ENCODE measurements around the gene CHERP. TPM values are rescaled to one million over a fixed set of nuclear protein-coding genes. Genes with fewer than 3 reads are reported as not detected.
"Not testable (repeated sequence)": the region's sequence is repeated elsewhere in the genome, so short reads cannot be mapped to it uniquely, and the experiment has no call there.

CHERP gene
- polyA plus RNA-seq, 1 experiment = 4.0 TPM

- ChIA-PET CTCF (interaction anchor here (0.6 to 1.1 kb wide), 2 partner anchors 83 to 329 kb away, joined by 3 read pairs; partner anchors contain the start of gene FAM32A), POLR2A (no interaction called here)
- Histone ChIP-seq H3K27me3 (ENCODE audit: control insufficient read depth, insufficient read depth, low read length) (no peaks in the 10 kb centered on the region), H3K4me3 (ENCODE audit: low read depth, low read length) (no peak overlapping the region), H3K36me3 (ENCODE audit: control insufficient read depth, insufficient read depth, low read length) (peaks cover 30% of the 10 kb centered on the region)
- TF ChIP-seq CTCF (IDR thresholded peaks at IDR 0.05; ENCODE audit: insufficient read depth, low read depth, low read length) = no peak
- no peak for DNase-seq (ENCODE audit: low read depth)
Observed at GRCh38 chr19:16514383-16515019, 27.7 kb downstream of the CHERP start.

GRCh38 chr19:16512611-16513010 lies 29.6 kb downstream of the CHERP start:
- H3K27me3 ChIP-seq (ENCODE audit: control insufficient read depth, insufficient read depth, low read length); POLR2A ChIA-PET; H3K4me3 ChIP-seq (ENCODE audit: low read depth, low read length); CTCF ChIA-PET; DNase-seq (ENCODE audit: low read depth): not testable (repeated sequence)
- peaks cover 18% of the 10 kb centered on the region for H3K36me3 ChIP-seq (ENCODE audit: control insufficient read depth, insufficient read depth, low read length)

- POLR2A ChIA-PET = no interaction called here
- no peak for DNase-seq (ENCODE audit: low read depth)
- H3K4me3 ChIP-seq (ENCODE audit: low read depth, low read length) = no peak overlapping the region
- H3K36me3 ChIP-seq (ENCODE audit: control insufficient read depth, insufficient read depth, low read length) = peaks cover 8% of the 10 kb centered on the region
- H3K27me3 ChIP-seq (ENCODE audit: control insufficient read depth, insufficient read depth, low read length) = no peaks in the 10 kb centered on the region
- CTCF ChIA-PET = interaction anchor here (1.2 kb wide), 1 partner anchor 12 kb away, joined by 3 read pairs; no protein-coding TSS in a partner anchor
- TF ChIP-seq CTCF (IDR thresholded peaks at IDR 0.05; ENCODE audit: insufficient read depth, low read depth, low read length) = no peak
Observed at GRCh38 chr19:16509141-16510061, 32.8 kb downstream of the CHERP start.

GRCh38 chr19:16508546-16508945 lies 33.7 kb downstream of the CHERP start:
- CTCF ChIA-PET = no interaction called here
- DNase-seq (ENCODE audit: low read depth) = no peak
- H3K4me3 ChIP-seq (ENCODE audit: low read depth, low read length) = no peak overlapping the region
- POLR2A ChIA-PET = no interaction called here
- peaks cover 9% of the 10 kb centered on the region for H3K36me3 ChIP-seq (ENCODE audit: control insufficient read depth, insufficient read depth, low read length)
- TF ChIP-seq CTCF (IDR thresholded peaks at IDR 0.05; ENCODE audit: insufficient read depth, low read depth, low read length) = no peak
- no peaks in the 10 kb centered on the region for H3K27me3 ChIP-seq (ENCODE audit: control insufficient read depth, insufficient read depth, low read length)

GRCh38 chr19:16506961-16507360 lies 35.3 kb downstream of the CHERP start:
- no peak for DNase-seq (ENCODE audit: low read depth)

GRCh38 chr19:16506161-16506560 lies 36.1 kb downstream of the CHERP start:
- DNase-seq (ENCODE audit: low read depth); H3K27me3 ChIP-seq (ENCODE audit: control insufficient read depth, insufficient read depth, low read length); CTCF ChIA-PET; POLR2A ChIA-PET; H3K4me3 ChIP-seq (ENCODE audit: low read depth, low read length): not testable (repeated sequence)
- peaks cover 12% of the 10 kb centered on the region for H3K36me3 ChIP-seq (ENCODE audit: control insufficient read depth, insufficient read depth, low read length)

More at GRCh38 chr19:16506961-16507360, 35.3 kb downstream of the CHERP start:
- CTCF ChIA-PET = interaction anchor here (0.5 kb wide), 1 partner anchor 1362 kb away, joined by 4 read pairs; no protein-coding TSS in a partner anchor
- POLR2A ChIA-PET = no interaction called here
- no peak for TF ChIP-seq CTCF (IDR thresholded peaks at IDR 0.05; ENCODE audit: insufficient read depth, low read depth, low read length)
- no peak overlapping the region for H3K4me3 ChIP-seq (ENCODE audit: low read depth, low read length)
- no peaks in the 10 kb centered on the region for H3K27me3 ChIP-seq (ENCODE audit: control insufficient read depth, insufficient read depth, low read length)
- H3K36me3 ChIP-seq (ENCODE audit: control insufficient read depth, insufficient read depth, low read length) = peaks cover 12% of the 10 kb centered on the region
